Urinary bladder (tissue), 4 donors: ENCODE data around the gene CRCP. TPM values are rescaled to one million over a fixed set of nuclear protein-coding genes. Genes with fewer than 3 reads are reported as not detected.
A peak's percentile ranks its signal among the peaks of the same experiment; 100 is the strongest.
"Not testable (repeated sequence)": the region's sequence is repeated elsewhere in the genome, so short reads cannot be mapped to it uniquely, and the experiment has no call there.

Experiments
- DNase-seq: peaks from one replicate; pipeline ENCODE4 v3.0.0-alpha.2; 2015; ENCODE audit errors: extremely low spot score
- H3K27ac ChIP-seq: one replicate; pipeline ENCODE4 v1.5.1; 2013; ENCODE audit warnings: low read depth, mild to moderate bottlenecking, moderate library complexity
- H3K36me3 ChIP-seq: one replicate; pipeline ENCODE4 v1.6.1; 2013; ENCODE audit warnings: mild to moderate bottlenecking, moderate library complexity; ENCODE audit not compliant: insufficient read depth
- H3K4me1 ChIP-seq: one replicate; pipeline ENCODE4 v1.6.1; 2013; ENCODE audit warnings: mild to moderate bottlenecking, moderate library complexity; ENCODE audit not compliant: insufficient read depth
- H3K4me3 ChIP-seq: one replicate; pipeline ENCODE4 v1.5.1; 2013; ENCODE audit warnings: low read depth, low read length
- WGBS: extraction: QIAGEN DNeasy Blood & Tissue Kit; methylation state at CpG from one replicate; pipeline ENCODE4 v1.1.7; 2013; 5-methylcytosine and 5-hydroxymethylcytosine counted together
- polyA plus RNA-seq: library from polyadenylated mRNA; stranded (reverse); fragments of 200-250 nt; gene quantifications from one replicate; pipeline ENCODE4 v1.2.3, GENCODE V29; 2013
- total RNA-seq: library from RNA; depleted of rRNA; stranded (reverse); fragments of >200 nt; gene quantifications from one replicate; pipeline ENCODE4 v1.2.3, GENCODE V29; 2014
- donor health status: healthy with polysubstance abuse.
- donor health status: healthy.

The CRCP gene
- total and polyA plus RNA-seq, 2 donors, result 23.1 to 33.2 TPM

GRCh38 chr7:66124569-66124861, 9.9 kb downstream of the CRCP start:
- WGBS, result 61% methylated on average over 5 of the region's 5 CpGs
- not testable (repeated sequence) for H3K4me1 ChIP-seq, H3K27ac ChIP-seq, H3K4me3 ChIP-seq, DNase-seq, H3K36me3 ChIP-seq

GRCh38 chr7:66125052-66125694, 10.5 kb downstream of the CRCP start:
- Histone ChIP-seq H3K27ac (no peak overlapping the region), H3K4me1 (no peaks in the 10 kb centered on the region), H3K36me3 (no peaks in the 10 kb centered on the region), H3K4me3 (no peak overlapping the region)
- 47% methylated on average over 4 of the region's 4 CpGs for WGBS
- no peak for DNase-seq

GRCh38 chr7:66125781-66126352, 11.2 kb downstream of the CRCP start:
- not testable (repeated sequence) for H3K4me3 ChIP-seq, H3K4me1 ChIP-seq, H3K36me3 ChIP-seq, H3K27ac ChIP-seq, DNase-seq
- WGBS, result 75% methylated on average over 6 of the region's 6 CpGs

- H3K4me3 ChIP-seq, DNase-seq, H3K27ac ChIP-seq, H3K36me3 ChIP-seq, H3K4me1 ChIP-seq: not testable (repeated sequence)
- 87% methylated on average over 3 of the region's 3 CpGs for WGBS
Observed at GRCh38 chr7:66127172-66127571, 12.5 kb downstream of the CRCP start.

GRCh38 chr7:66138994-66139752, 24.5 kb downstream of the CRCP start:
- no peak overlapping the region for H3K27ac ChIP-seq
- H3K36me3 ChIP-seq, result peaks cover 2% of the 10 kb centered on the region
- H3K4me1 ChIP-seq, result no peaks in the 10 kb centered on the region
- no peak for DNase-seq
- H3K4me3 ChIP-seq, result no peak overlapping the region
- 60% methylated on average over 8 of the region's 8 CpGs for WGBS

- Histone ChIP-seq H3K4me1 (no peaks in the 10 kb centered on the region), H3K36me3 (peaks cover 2% of the 10 kb centered on the region), H3K4me3 (no peak overlapping the region), H3K27ac (no peak overlapping the region)
- no peak for DNase-seq
- 20% methylated on average over 4 of the region's 4 CpGs for WGBS
Observed at GRCh38 chr7:66140924-66141323, 26.3 kb downstream of the CRCP start.

GRCh38 chr7:66142334-66142733, 27.7 kb downstream of the CRCP start:
- no peaks in the 10 kb centered on the region for H3K4me1 ChIP-seq
- H3K36me3 ChIP-seq, result peaks cover 2% of the 10 kb centered on the region
- 82% methylated on average over 3 of the region's 3 CpGs for WGBS

GRCh38 chr7:66142996-66143395, 28.3 kb downstream of the CRCP start:
- H3K27ac ChIP-seq, result no peak overlapping the region
- H3K4me1 ChIP-seq, result no peaks in the 10 kb centered on the region
- peaks cover 2% of the 10 kb centered on the region for H3K36me3 ChIP-seq
- 82% methylated on average over 5 of the region's 5 CpGs for WGBS
- H3K4me3 ChIP-seq, result no peak overlapping the region
- no peak for DNase-seq

More at GRCh38 chr7:66142334-66142733, 27.7 kb downstream of the CRCP start:
- no peak overlapping the region for H3K4me3 ChIP-seq
- no peak for DNase-seq
- no peak overlapping the region for H3K27ac ChIP-seq

- H3K4me3 ChIP-seq, result no peak overlapping the region
- no peaks in the 10 kb centered on the region for H3K4me1 ChIP-seq
- 88% methylated on average over 2 of the region's 2 CpGs for WGBS
- no peak for DNase-seq
- H3K27ac ChIP-seq, result no peak overlapping the region
- peaks cover 2% of the 10 kb centered on the region for H3K36me3 ChIP-seq
Observed at GRCh38 chr7:66143876-66144332, 29.3 kb downstream of the CRCP start.

- no peak for DNase-seq
- Histone ChIP-seq H3K4me3 (no peak overlapping the region), H3K4me1 (no peaks in the 10 kb centered on the region), H3K27ac (no peak overlapping the region), H3K36me3 (peaks cover 2% of the 10 kb centered on the region)
- 60% methylated on average over 17 of the region's 17 CpGs for WGBS
Observed at GRCh38 chr7:66145400-66146104, 30.9 kb downstream of the CRCP start.

- 69% methylated on average over 5 of the region's 5 CpGs for WGBS
- no peak overlapping the region for H3K27ac ChIP-seq
- H3K4me3 ChIP-seq, result no peak overlapping the region
- H3K4me1 ChIP-seq, result no peaks in the 10 kb centered on the region
- DNase-seq, result no peak
- peaks cover 2% of the 10 kb centered on the region for H3K36me3 ChIP-seq
Observed at GRCh38 chr7:66146701-66147100, 32.1 kb downstream of the CRCP start.

GRCh38 chr7:66147657-66148056, 33.0 kb downstream of the CRCP start:
- H3K27ac ChIP-seq, H3K4me3 ChIP-seq, H3K36me3 ChIP-seq, H3K4me1 ChIP-seq, DNase-seq: not testable (repeated sequence)
- 98% methylated on average over 4 of the region's 4 CpGs for WGBS

- Histone ChIP-seq H3K27ac (peak overlapping the region; percentile 44), H3K4me1 (no peaks in the 10 kb centered on the region), H3K4me3 (no peak overlapping the region), H3K36me3 (no peaks in the 10 kb centered on the region)
- WGBS, result 11% methylated on average over 3 of the region's 3 CpGs
- DNase-seq, result no peak
Observed at GRCh38 chr7:66150471-66150870, 35.8 kb downstream of the CRCP start.
